ENCODE results near the gene NTF3. TPM values are rescaled to one million over a fixed set of nuclear protein-coding genes. Genes with fewer than 3 reads are reported as not detected.

Gene NTF3
- total RNA-seq, 4 donors from 2014 or later = 0.18 to 0.23 TPM; not detected in 2

- H3K36me3 ChIP-seq = no peaks in the 10 kb centered on the region
- H3K9me3 ChIP-seq = no peaks in the 10 kb centered on the region
- TF ChIP-seq, protein P1, sequence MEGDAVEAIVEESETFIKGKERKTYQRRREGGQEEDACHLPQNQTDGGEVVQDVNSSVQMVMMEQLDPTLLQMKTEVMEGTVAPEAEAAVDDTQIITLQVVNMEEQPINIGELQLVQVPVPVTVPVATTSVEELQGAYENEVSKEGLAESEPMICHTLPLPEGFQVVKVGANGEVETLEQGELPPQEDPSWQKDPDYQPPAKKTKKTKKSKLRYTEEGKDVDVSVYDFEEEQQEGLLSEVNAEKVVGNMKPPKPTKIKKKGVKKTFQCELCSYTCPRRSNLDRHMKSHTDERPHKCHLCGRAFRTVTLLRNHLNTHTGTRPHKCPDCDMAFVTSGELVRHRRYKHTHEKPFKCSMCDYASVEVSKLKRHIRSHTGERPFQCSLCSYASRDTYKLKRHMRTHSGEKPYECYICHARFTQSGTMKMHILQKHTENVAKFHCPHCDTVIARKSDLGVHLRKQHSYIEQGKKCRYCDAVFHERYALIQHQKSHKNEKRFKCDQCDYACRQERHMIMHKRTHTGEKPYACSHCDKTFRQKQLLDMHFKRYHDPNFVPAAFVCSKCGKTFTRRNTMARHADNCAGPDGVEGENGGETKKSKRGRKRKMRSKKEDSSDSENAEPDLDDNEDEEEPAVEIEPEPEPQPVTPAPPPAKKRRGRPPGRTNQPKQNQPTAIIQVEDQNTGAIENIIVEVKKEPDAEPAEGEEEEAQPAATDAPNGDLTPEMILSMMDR (IDR thresholded peaks at IDR 0.05 in 4 of 5, conservative IDR thresholded peaks at IDR 0.05 in 1 of 5) = no peak
- TF ChIP-seq POLR2A (IDR thresholded peaks at IDR 0.05) = no peak
- no peak for DNase-seq
- in situ Hi-C loops (cut with MboI; ENCODE audit: low sequenced_read_pairs in 4 of 4) (no loop called here), intact Hi-C loops (cut with DNase I; ENCODE audit: low total_unique reads) (no loop called here)
- no peak overlapping the region for H3K27ac ChIP-seq
- no peak overlapping the region for H3K4me3 ChIP-seq
- no peaks in the 10 kb centered on the region for H3K4me1 ChIP-seq
- H3K27me3 ChIP-seq = no peaks in the 10 kb centered on the region
- no peak for ATAC-seq
Measured at GRCh38 chr12:5524769-5525436, 93.0 kb downstream of the NTF3 start.

- H3K4me3 ChIP-seq = no peak overlapping the region
- H3K4me1 ChIP-seq = no peaks in the 10 kb centered on the region
- H3K27ac ChIP-seq = no peak overlapping the region
- in situ Hi-C loops (cut with MboI; ENCODE audit: low sequenced_read_pairs in 4 of 4) = no loop called here
- ATAC-seq = no peak
- H3K27me3 ChIP-seq = no peaks in the 10 kb centered on the region
- no peak for DNase-seq
- intact Hi-C loops (cut with DNase I; ENCODE audit: low total_unique reads) = no loop called here
- no peaks in the 10 kb centered on the region for H3K9me3 ChIP-seq
- H3K36me3 ChIP-seq = no peaks in the 10 kb centered on the region
- TF ChIP-seq, protein P1 (IDR thresholded peaks at IDR 0.05 in 4 of 5, conservative IDR thresholded peaks at IDR 0.05 in 1 of 5) = no peak
- no peak for TF ChIP-seq POLR2A (IDR thresholded peaks at IDR 0.05)
Measured at GRCh38 chr12:5525783-5526367, 94.0 kb downstream of the NTF3 start.

- Histone ChIP-seq H3K27ac (no peak overlapping the region), H3K4me3 (no peak overlapping the region), H3K27me3 (no peaks in the 10 kb centered on the region), H3K9me3 (no peaks in the 10 kb centered on the region), H3K4me1 (no peaks in the 10 kb centered on the region), H3K36me3 (no peaks in the 10 kb centered on the region)
- in situ Hi-C loops (cut with MboI; ENCODE audit: low sequenced_read_pairs in 4 of 4) = no loop called here
- TF ChIP-seq, protein P1 (IDR thresholded peaks at IDR 0.05 in 4 of 5, conservative IDR thresholded peaks at IDR 0.05 in 1 of 5) = no peak
- TF ChIP-seq POLR2A (IDR thresholded peaks at IDR 0.05) = no peak
- intact Hi-C loops (cut with DNase I; ENCODE audit: low total_unique reads) = no loop called here
- DNase-seq (no peak), ATAC-seq (no peak)
Measured at GRCh38 chr12:5533368-5533767, 101.5 kb downstream of the NTF3 start.

DNA sequence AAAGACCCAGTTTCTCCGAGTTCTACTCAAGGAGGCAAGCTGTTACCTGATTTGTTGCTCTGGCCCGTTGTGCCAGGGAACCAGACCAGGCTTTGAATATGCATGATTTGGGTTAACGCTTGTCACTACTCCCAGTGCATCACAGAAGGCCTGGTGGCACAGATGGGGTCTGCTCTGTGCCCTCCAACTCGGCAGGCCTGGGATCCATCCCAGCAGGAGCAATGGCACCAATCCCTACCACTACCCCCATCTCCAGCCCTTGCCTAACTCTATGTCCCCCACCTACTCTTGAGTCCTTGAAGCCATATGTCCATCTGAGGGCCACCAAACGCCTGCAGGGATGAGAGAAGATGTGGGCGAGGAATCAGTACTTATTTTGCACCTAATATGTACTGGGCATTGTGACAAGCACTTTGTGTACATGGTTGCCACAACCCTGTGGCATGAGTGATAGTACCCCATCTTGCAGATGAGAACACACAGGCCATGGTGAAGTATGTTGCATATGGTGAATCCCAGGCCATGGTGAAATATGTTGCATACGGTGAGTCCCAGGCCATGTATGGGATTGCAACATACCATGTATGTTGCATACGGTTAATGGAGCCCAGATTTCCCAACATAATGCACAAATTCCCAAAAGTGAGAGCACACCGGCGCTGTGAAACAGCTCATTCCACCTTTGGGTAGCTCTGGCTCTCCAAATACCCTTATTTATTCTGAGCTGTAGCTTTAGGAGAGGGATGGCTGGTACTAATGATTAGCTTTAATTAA lies 102.7 kb downstream of the NTF3 start:
- no peaks in the 10 kb centered on the region for H3K4me1 ChIP-seq
- no peaks in the 10 kb centered on the region for H3K27me3 ChIP-seq
- no peak for DNase-seq
- no peak overlapping the region for H3K4me3 ChIP-seq
- H3K9me3 ChIP-seq = no peaks in the 10 kb centered on the region
- no peaks in the 10 kb centered on the region for H3K36me3 ChIP-seq
- ATAC-seq = no peak
- TF ChIP-seq, protein P1 (IDR thresholded peaks at IDR 0.05 in 4 of 5, conservative IDR thresholded peaks at IDR 0.05 in 1 of 5) = no peak
- in situ Hi-C loops (cut with MboI; ENCODE audit: low sequenced_read_pairs in 4 of 4) = no loop called here
- intact Hi-C loops (cut with DNase I; ENCODE audit: low total_unique reads) = no loop called here
- H3K27ac ChIP-seq = no peak overlapping the region

All from gastrocnemius medialis (tissue), 4 donors.